HCT116 (cell line): ENCODE data around the gene VSIG10. TPM values are rescaled to one million over a fixed set of nuclear protein-coding genes. Genes with fewer than 3 reads are reported as not detected.

ENCODE experiments used
- ATAC-seq: fragments of 200-7000 bp; cut with Tn5 transposase; 2 replicates; pipeline ENCODE4 v1.9.1; 2020; ENCODE audit warnings: mild to moderate bottlenecking, moderate library complexity
- BruUV-seq: library from RNA; stranded (reverse); fragments of 400-500 nt; replicated peaks from 2 replicates; lab custom pipeline; 2021; lab: Mats Ljungman, UMichigan
- CTCF ChIA-PET: fragments of 300-600 bp; sonication (Branson Sonifier 250); formaldehyde crosslinking; loops from one replicate; lab custom pipeline; 2021; ENCODE audit warnings: antibody characterized with exemption; lab: Charles Lee
- POLR2A ChIA-PET: fragments of 300-600, 350-600 bp; sonication (Branson Sonifier 250); formaldehyde crosslinking; loops from one replicate; lab custom pipeline; 2021; ENCODE audit warnings: antibody characterized with exemption; lab: Charles Lee
- RAD21 ChIA-PET, 2 experiments: fragments of 300-600 bp; sonication (Branson Sonifier 250); formaldehyde crosslinking; loops; one replicate each; lab custom pipeline; 2023; ENCODE audit warnings: low total read pairs in 2 of 2; ENCODE audit not compliant: uncharacterized antibody in 2 of 2, unreplicated experiment in 2 of 2, low non-redundant PET in 1 of 2; lab: Charles Lee
- DNase-seq: peaks from one replicate; pipeline ENCODE4 v3.0.0-alpha.2; 2010; ENCODE audit warnings: low read depth, low spot score
- H2AFZ ChIP-seq: fragments of 200-600 bp; shearing (Covaris generic), sonication (generic); 2 replicates; pipeline ENCODE4 v1.6.1; 2017; ENCODE audit warnings: low read depth, mixed run types, mixed read lengths, antibody characterized with exemption, low read length; ENCODE audit not compliant: poor library complexity, severe bottlenecking
- H3K27ac ChIP-seq: 2 replicates; pipeline ENCODE4 v1.5.1; 2012; ENCODE audit warnings: low read depth, low read length
- H3K27me3 ChIP-seq: fragments of 200-600 bp; sonication (generic); 2 replicates; pipeline ENCODE4 v1.6.1; 2016; ENCODE audit warnings: mixed run types, low read length, mixed read lengths; ENCODE audit not compliant: insufficient read depth
- H3K36me3 ChIP-seq, 2 experiments: fragments of 200-500 bp in 1 of 2; fragments of 200-600 bp in 1 of 2; sonication (Bioruptor generic) in 1 of 2; sonication (generic) in 1 of 2; 2 replicates each; pipeline versions ENCODE4 v1.5.1 to v1.6.1; 2014 to 2016; ENCODE audit warnings: low read length in 2 of 2, inconsistent platforms in 1 of 2, mixed read lengths in 1 of 2, mixed run types in 1 of 2; ENCODE audit not compliant: insufficient read depth in 2 of 2, control insufficient read depth in 1 of 2
- H3K4me1 ChIP-seq, 2 experiments: fragments of 200-600 bp in 1 of 2; sonication (generic) in 1 of 2; 2 replicates each; pipeline versions ENCODE4 v1.5.1 to v1.6.1; 2012 to 2017; ENCODE audit warnings: low read length in 2 of 2, inconsistent platforms in 1 of 2, mild to moderate bottlenecking in 1 of 2, mixed read lengths in 1 of 2, mixed run types in 1 of 2, moderate library complexity in 1 of 2; ENCODE audit not compliant: insufficient read depth in 2 of 2, control insufficient read depth in 1 of 2
- H3K4me2 ChIP-seq: fragments of 200-600 bp; sonication (generic); 2 replicates; pipeline ENCODE4 v1.6.1; 2017; ENCODE audit warnings: mixed run types, low read length, mixed read lengths
- H3K4me3 ChIP-seq, 2 experiments: fragments of 200-600 bp in 1 of 2; sonication (generic) in 1 of 2; replicated peaks in 1 of 2; 2 replicates each; pipeline ENCODE4 v1.5.1; 2011 to 2016; ENCODE audit warnings: low read length in 2 of 2, control low read depth in 1 of 2, low read depth in 1 of 2, mild to moderate bottlenecking in 1 of 2, mixed read lengths in 1 of 2, mixed run types in 1 of 2
- H3K79me2 ChIP-seq: fragments of 200-600 bp; sonication (generic); 2 replicates; pipeline ENCODE4 v1.6.1; 2017; ENCODE audit warnings: mild to moderate bottlenecking, mixed run types, low read length, moderate library complexity, mixed read lengths; ENCODE audit not compliant: insufficient read depth
- H3K9ac ChIP-seq: fragments of 200-600 bp; sonication (generic); 2 replicates; pipeline ENCODE4 v1.6.1; 2016; ENCODE audit warnings: low read length, mixed read lengths
- H3K9me2 ChIP-seq: fragments of 200-600 bp; sonication (generic), shearing (Covaris generic); 2 replicates; pipeline ENCODE4 v1.6.1; 2017; ENCODE audit warnings: mixed run types, mild to moderate bottlenecking, moderate library complexity; ENCODE audit not compliant: insufficient read depth
- H3K9me3 ChIP-seq, 2 experiments: fragments of 200-500 bp in 1 of 2; fragments of 200-600 bp in 1 of 2; sonication (Bioruptor generic) in 1 of 2; sonication (generic) in 1 of 2; 2 replicates each; pipeline ENCODE4 v1.6.1; 2014 to 2017; ENCODE audit warnings: low read length in 2 of 2, mixed read lengths in 2 of 2, inconsistent platforms in 1 of 2, low read depth in 1 of 2, mild to moderate bottlenecking in 1 of 2, mixed run types in 1 of 2, moderate library complexity in 1 of 2; ENCODE audit not compliant: control insufficient read depth in 1 of 2, insufficient read depth in 1 of 2
- H4K20me1 ChIP-seq: fragments of 200-600 bp; sonication (generic), shearing (Covaris generic); 2 replicates; pipeline ENCODE4 v1.6.1; 2017; ENCODE audit warnings: mixed run types, mild to moderate bottlenecking, moderate library complexity; ENCODE audit not compliant: insufficient read depth
- ATF3 ChIP-seq: IDR thresholded peaks from 2 replicates; pipeline ENCODE4 v1.6.1; 2012
- CBX3 ChIP-seq: IDR thresholded peaks from 2 replicates; pipeline ENCODE4 v1.6.1; 2012; ENCODE audit warnings: low read depth
- CEBPB ChIP-seq: IDR thresholded peaks from 2 replicates; pipeline ENCODE4 v1.6.1; 2012; ENCODE audit warnings: low read depth
- CTCF ChIP-seq, 3 experiments: fragments of 200-600 bp in 1 of 3; sonication (generic) in 1 of 3; IDR thresholded peaks in 2 of 3; conservative IDR thresholded peaks in 1 of 3; 2 replicates each; pipeline ENCODE4 v1.5.1; 2012 to 2017; ENCODE audit warnings: low read depth in 2 of 3, low read length in 2 of 3, antibody characterized with exemption in 1 of 3, borderline replicate concordance in 1 of 3, control low read depth in 1 of 3, mild to moderate bottlenecking in 1 of 3, mixed read lengths in 1 of 3, mixed run types in 1 of 3, moderate library complexity in 1 of 3; ENCODE audit not compliant: insufficient read depth in 1 of 3
- EGR1 ChIP-seq: IDR thresholded peaks from 2 replicates; pipeline ENCODE4 v1.6.1; 2012; ENCODE audit warnings: low read depth
- ELF1 ChIP-seq: IDR thresholded peaks from 2 replicates; pipeline ENCODE4 v1.6.1; 2012; ENCODE audit warnings: low read depth, borderline replicate concordance
- EZH2 ChIP-seq: fragments of 200-600 bp; sonication (generic); IDR thresholded peaks from 2 replicates; pipeline ENCODE4 v1.6.1; 2017; ENCODE audit warnings: antibody characterized with exemption, mixed run types
- EZH2phosphoT487 ChIP-seq: fragments of 200-600 bp; IDR thresholded peaks from 2 replicates; pipeline ENCODE4 v1.6.1; 2018; ENCODE audit warnings: antibody characterized with exemption, borderline replicate concordance
- JUND ChIP-seq: IDR thresholded peaks from 2 replicates; pipeline ENCODE4 v1.6.1; 2012
- POLR2A ChIP-seq: IDR thresholded peaks from 2 replicates; pipeline ENCODE4 v1.7.0; 2011; ENCODE audit warnings: borderline replicate concordance; ENCODE audit not compliant: insufficient read depth, insufficient read length; ENCODE audit errors: extremely low read depth
- POLR2AphosphoS5 ChIP-seq: IDR thresholded peaks from 2 replicates; pipeline ENCODE4 v1.6.1; 2011; ENCODE audit warnings: mild to moderate bottlenecking, low read depth, low read length, moderate library complexity
- RAD21 ChIP-seq: IDR thresholded peaks from 2 replicates; pipeline ENCODE4 v1.6.1; 2012; ENCODE audit warnings: low read depth, mild to moderate bottlenecking
- REST ChIP-seq: IDR thresholded peaks from 2 replicates; pipeline ENCODE4 v1.6.1; 2012; ENCODE audit warnings: low read depth
- SP1 ChIP-seq: IDR thresholded peaks from 2 replicates; pipeline ENCODE4 v1.6.1; 2012; ENCODE audit warnings: low read depth
- SRF ChIP-seq: IDR thresholded peaks from 2 replicates; pipeline ENCODE4 v1.6.1; 2012; ENCODE audit warnings: low read depth
- TCF7L2 ChIP-seq: IDR thresholded peaks from 2 replicates; pipeline ENCODE4 v1.7.0; 2011; ENCODE audit warnings: borderline replicate concordance, inconsistent platforms; ENCODE audit not compliant: insufficient read depth, insufficient read length; ENCODE audit errors: extremely low read depth
- YY1 ChIP-seq: IDR thresholded peaks from 2 replicates; pipeline ENCODE4 v1.6.1; 2011; ENCODE audit warnings: low read length, low read depth, moderate library complexity, mild to moderate bottlenecking; ENCODE audit not compliant: insufficient replicate concordance; ENCODE audit errors: extremely low read depth
- ZBTB33 ChIP-seq: IDR thresholded peaks from 2 replicates; pipeline ENCODE4 v1.6.1; 2011; ENCODE audit warnings: mild to moderate bottlenecking, low read length, moderate library complexity; ENCODE audit not compliant: insufficient replicate concordance; ENCODE audit errors: extremely low read depth
- ZFX ChIP-seq: fragments of 450-650 bp; IDR thresholded peaks from 2 replicates; pipeline ENCODE4 v1.6.1; 2017
- ZNF274 ChIP-seq: fragments of 200-500 bp; sonication (Bioruptor generic); IDR thresholded peaks from 2 replicates; pipeline ENCODE4 v1.6.1; 2014; ENCODE audit warnings: mild to moderate bottlenecking, low read depth, low read length, inconsistent platforms
- intact Hi-C: fragments of 100-400 bp; cut with micrococcal nuclease; formaldehyde crosslinking; loops from 2 replicates; pipeline ENCODE4 v1.10.0; 2022
- total RNA-seq: library from RNA; stranded (reverse); gene quantifications from one replicate; pipeline ENCODE4 v1.2.1, GENCODE V29; 2021; ENCODE audit not compliant: unreplicated experiment

The VSIG10 gene
- total RNA-seq, 1 experiment from 2014 or later = 42.6 TPM

- H4K20me1 ChIP-seq = no peaks in the 10 kb centered on the region
- H3K27ac ChIP-seq = no peak overlapping the region
- no peak overlapping the region for H2AFZ ChIP-seq
- intact Hi-C loops = no loop called here
- peaks cover 35 to 62% of the 10 kb centered on the region in 2 experiments for H3K36me3 ChIP-seq
- POLR2A ChIA-PET = no interaction called here
- no peak for TF ChIP-seq SP1
- TF ChIP-seq YY1 = no peak
- no peak for TF ChIP-seq ZBTB33
- no peak for TF ChIP-seq ATF3
- TF ChIP-seq REST = no peak
- TF ChIP-seq POLR2A = no peak
- no peak for TF ChIP-seq JUND
- no peak for TF ChIP-seq EGR1
- no peak for TF ChIP-seq CTCF (IDR thresholded peaks at IDR 0.05 in 2 of 3, conservative IDR thresholded peaks at IDR 0.05 in 1 of 3; ENCODE audit: borderline replicate concordance in 1 of 3, insufficient read depth in 1 of 3, low read depth in 2 of 3, low read length in 2 of 3)
- no peak for TF ChIP-seq SRF
- TF ChIP-seq ZNF274 = no peak
- no peak for TF ChIP-seq ELF1
- TF ChIP-seq CEBPB = no peak
- TF ChIP-seq RAD21 = no peak
- TF ChIP-seq EZH2phosphoT487 = no peak
- no peak for TF ChIP-seq POLR2AphosphoS5
- no peak for TF ChIP-seq CBX3
- TF ChIP-seq EZH2 = no peak
- no peak for TF ChIP-seq ZFX
- no peak for TF ChIP-seq TCF7L2
- no peak overlapping the region for H3K4me3 ChIP-seq
- no peaks in the 10 kb centered on the region for H3K9me2 ChIP-seq
- no peak overlapping the region for H3K9ac ChIP-seq
- BruUV-seq = no TSS peak
- no peak for ATAC-seq
- H3K4me2 ChIP-seq = no peak overlapping the region
- H3K9me3 ChIP-seq = no peaks in the 10 kb centered on the region
- H3K79me2 ChIP-seq = peaks cover 53% of the 10 kb centered on the region
- RAD21 ChIA-PET = no interaction called here
- no peak for DNase-seq
- H3K4me1 ChIP-seq = peaks cover 11 to 24% of the 10 kb centered on the region in 2 experiments; a peak in 3 of 4 replicates
- CTCF ChIA-PET = interaction anchor here (1.0 kb wide), 1 partner anchor 145 kb away, joined by 3 read pairs; no protein-coding TSS in a partner anchor
- H3K27me3 ChIP-seq = no peaks in the 10 kb centered on the region
These were observed 83.8 kb downstream of the VSIG10 start for GRCh38 chr12:118020036-118020435.
